KG1 (cell line): ENCODE measurements around the gene ALDOA.

ENCODE experiments used
- DNase-seq: peaks from one replicate; lab custom pipeline; 2025; lab: John Stamatoyannopoulos, UW

ALDOA gene

DNA sequence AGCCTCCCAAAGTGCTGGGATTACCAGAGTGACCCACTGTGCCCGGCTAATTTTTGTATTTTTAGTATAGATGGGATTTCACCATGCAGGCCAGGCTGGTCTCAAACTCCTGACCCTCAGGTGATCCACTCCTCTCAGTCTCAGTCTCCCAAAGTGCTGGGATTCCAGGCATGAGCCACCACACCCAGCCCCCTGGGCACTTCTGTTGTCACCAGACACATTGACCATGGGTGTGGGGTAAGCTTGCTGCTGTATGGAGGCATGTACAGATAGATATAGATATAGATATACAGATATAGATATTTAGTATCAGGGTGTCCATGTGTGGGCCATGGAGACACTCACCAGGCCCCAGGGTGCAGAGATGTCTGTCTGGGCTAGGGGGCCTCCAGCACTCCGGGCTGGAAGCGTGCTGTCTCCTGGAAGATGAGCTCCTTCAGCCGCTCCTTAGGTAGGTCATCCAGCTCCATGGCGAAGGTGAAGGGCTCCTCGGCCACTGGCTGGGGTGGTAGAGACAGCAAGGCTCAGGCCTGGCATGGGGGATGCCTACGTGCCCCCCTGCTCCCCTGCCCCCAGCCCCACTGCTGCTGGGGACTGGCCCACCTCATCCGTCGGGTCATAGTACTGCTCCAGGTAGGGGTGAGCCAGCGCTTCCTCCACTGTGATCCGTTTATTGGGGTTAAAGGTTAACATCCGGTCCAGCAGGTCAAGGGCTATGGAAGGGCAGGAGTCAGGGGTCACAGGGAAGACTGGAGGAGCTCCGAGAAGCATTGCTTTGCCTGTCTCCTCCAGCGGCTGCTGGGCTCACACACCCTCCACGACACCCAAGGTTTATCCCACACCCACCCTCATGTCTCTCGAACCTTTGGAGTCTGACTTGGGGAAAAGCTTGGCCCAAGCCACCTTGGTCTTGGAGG, 51.0 kb downstream of the ALDOA start:
- DNase-seq, result no peak

DNA sequence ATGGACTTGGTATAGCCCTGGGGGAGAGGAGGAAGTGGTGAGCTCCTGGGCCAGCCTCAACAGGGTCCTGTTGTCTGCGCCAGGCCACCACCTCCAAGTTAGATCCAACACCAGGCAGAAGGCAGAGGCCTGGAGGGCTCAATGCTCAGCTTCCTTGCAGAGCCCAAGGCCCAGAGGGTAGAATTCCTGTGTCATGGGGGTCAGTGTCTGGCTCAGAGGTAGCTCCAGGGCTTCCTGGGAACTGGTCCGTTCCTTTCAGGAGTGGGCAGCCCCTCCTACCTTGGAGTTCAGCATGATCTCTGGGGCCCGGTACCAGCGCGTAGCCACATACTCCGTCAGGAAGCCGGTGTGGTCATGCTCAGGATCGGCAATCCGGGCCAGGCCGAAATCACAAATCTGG, 52.2 kb downstream of the ALDOA start:
- DNase-seq, result no peak

DNA sequence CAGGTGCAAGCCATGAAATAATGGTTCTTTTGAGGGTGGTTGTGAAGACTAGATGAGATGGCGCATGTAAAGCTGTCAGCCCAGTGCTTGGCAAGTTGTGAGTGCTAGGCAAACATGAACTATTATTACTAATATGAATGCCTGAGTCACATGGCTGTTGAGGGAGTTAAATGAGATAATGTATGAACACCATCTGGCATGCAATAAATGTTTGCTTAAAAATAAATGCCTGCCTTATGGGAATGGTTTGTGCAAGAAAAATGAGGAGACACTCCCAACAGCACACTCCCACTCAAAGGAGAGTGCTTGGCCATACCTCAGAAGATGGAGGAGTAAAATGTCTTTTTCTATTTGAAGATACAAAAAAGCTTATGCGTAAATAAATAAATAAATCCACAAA, 53.9 kb downstream of the ALDOA start:
- no peak for DNase-seq
